OCI-LY7 (cell line): Measurements from ENCODE around the gene MYCN. TPM values are rescaled to one million over a fixed set of nuclear protein-coding genes. Genes with fewer than 3 reads are reported as not detected.

Experiments used
- BruUV-seq: library from RNA; stranded (reverse); fragments of 400-500 nt; replicated peaks from 2 replicates; lab custom pipeline; 2021; lab: Mats Ljungman, UMichigan
- CTCF ChIA-PET: fragments of 300-600 bp; sonication (Branson Sonifier 250); formaldehyde crosslinking; loops from one replicate; lab custom pipeline; 2022; ENCODE audit warnings: antibody characterized with exemption; ENCODE audit not compliant: unreplicated experiment; lab: Charles Lee
- POLR2A ChIA-PET: fragments of 300-600 bp; sonication (Branson Sonifier 250); formaldehyde crosslinking; loops from one replicate; lab custom pipeline; 2022; ENCODE audit warnings: antibody characterized with exemption; lab: Charles Lee
- DNase-seq: peaks from one replicate; pipeline ENCODE4 v3.0.0-alpha.2; 2015; ENCODE audit warnings: low spot score
- H2AFZ ChIP-seq: fragments of 200-600 bp; sonication (generic), shearing (Covaris generic); 2 replicates; pipeline ENCODE4 v1.6.1; 2014; ENCODE audit warnings: mild to moderate bottlenecking, antibody characterized with exemption, low read length, moderate library complexity
- H3K27ac ChIP-seq: fragments of 200-600 bp; sonication (generic); 2 replicates; pipeline ENCODE4 v1.5.1; 2014; ENCODE audit warnings: mixed run types, low read depth, mild to moderate bottlenecking, moderate library complexity, low read length, inconsistent platforms; ENCODE audit not compliant: poor library complexity, severe bottlenecking
- H3K36me3 ChIP-seq: fragments of 200-600 bp; sonication (generic); 2 replicates; pipeline ENCODE4 v1.6.1; 2014; ENCODE audit warnings: mild to moderate bottlenecking, antibody characterized with exemption, low read length, moderate library complexity, mixed read lengths; ENCODE audit not compliant: insufficient read depth
- H3K4me1 ChIP-seq: fragments of 200-600 bp; sonication (generic); 2 replicates; pipeline ENCODE4 v1.5.1; 2014; ENCODE audit warnings: mild to moderate bottlenecking, low read length; ENCODE audit not compliant: insufficient read depth, poor library complexity, severe bottlenecking
- H3K4me2 ChIP-seq: fragments of 200-600 bp; sonication (generic); 2 replicates; pipeline ENCODE4 v1.6.1; 2014; ENCODE audit warnings: mild to moderate bottlenecking, low read length
- H3K4me3 ChIP-seq: fragments of 200-600 bp; sonication (generic); 2 replicates; pipeline ENCODE4 v1.5.1; 2014; ENCODE audit warnings: mild to moderate bottlenecking, low read depth, low read length; ENCODE audit not compliant: poor library complexity, severe bottlenecking
- H3K79me2 ChIP-seq: fragments of 200-600 bp; sonication (generic); 2 replicates; pipeline ENCODE4 v1.6.1; 2016; ENCODE audit warnings: low read depth, mild to moderate bottlenecking, low read length, moderate library complexity, mixed read lengths; ENCODE audit not compliant: insufficient read depth
- H3K9me2 ChIP-seq: fragments of 200-600 bp; sonication (generic); 2 replicates; pipeline ENCODE4 v1.6.1; 2016; ENCODE audit warnings: mild to moderate bottlenecking, low read length, mixed read lengths; ENCODE audit not compliant: insufficient read depth
- H3K9me3 ChIP-seq: fragments of 200-600 bp; sonication (generic); 2 replicates; pipeline ENCODE4 v1.6.1; 2014; ENCODE audit warnings: mild to moderate bottlenecking, mixed run types, low read length, mixed read lengths
- H4K20me1 ChIP-seq: fragments of 200-600 bp; sonication (generic); 2 replicates; pipeline ENCODE4 v1.6.1; 2014; ENCODE audit warnings: mild to moderate bottlenecking, antibody characterized with exemption, low read length, moderate library complexity, mixed read lengths; ENCODE audit not compliant: insufficient read depth
- EZH2phosphoT487 ChIP-seq: fragments of 200-600 bp; sonication (generic); IDR thresholded peaks from 2 replicates; pipeline ENCODE4 v1.6.1; 2018; ENCODE audit warnings: low read depth, borderline replicate concordance, mild to moderate bottlenecking, mixed run types, antibody characterized with exemption, low read length, moderate library complexity, mixed read lengths
- intact Hi-C: fragments of 100-400 bp; cut with micrococcal nuclease; formaldehyde crosslinking; loops from one replicate; pipeline ENCODE4 v1.10.0; 2022; ENCODE audit not compliant: unreplicated experiment
- total RNA-seq, 2 experiments: library from RNA; depleted of rRNA in 1 of 2; stranded (reverse); fragments of >200 nt in 1 of 2; shearing (Covaris generic) in 1 of 2; gene quantifications; 2 replicates each; pipeline ENCODE4 v1.2.3, GENCODE V29; 2014 to 2022
- TF ChIP-seq, protein P1 (sequence below): fragments of 200-600 bp; sonication (generic); conservative IDR thresholded peaks from 2 replicates; pipeline ENCODE4 v1.5.1; 2014; ENCODE audit warnings: mild to moderate bottlenecking, antibody characterized with exemption, low read length, moderate library complexity, mixed read lengths

Gene MYCN
- total RNA-seq, 2 experiments from 2014 or later: not detected

DNA sequence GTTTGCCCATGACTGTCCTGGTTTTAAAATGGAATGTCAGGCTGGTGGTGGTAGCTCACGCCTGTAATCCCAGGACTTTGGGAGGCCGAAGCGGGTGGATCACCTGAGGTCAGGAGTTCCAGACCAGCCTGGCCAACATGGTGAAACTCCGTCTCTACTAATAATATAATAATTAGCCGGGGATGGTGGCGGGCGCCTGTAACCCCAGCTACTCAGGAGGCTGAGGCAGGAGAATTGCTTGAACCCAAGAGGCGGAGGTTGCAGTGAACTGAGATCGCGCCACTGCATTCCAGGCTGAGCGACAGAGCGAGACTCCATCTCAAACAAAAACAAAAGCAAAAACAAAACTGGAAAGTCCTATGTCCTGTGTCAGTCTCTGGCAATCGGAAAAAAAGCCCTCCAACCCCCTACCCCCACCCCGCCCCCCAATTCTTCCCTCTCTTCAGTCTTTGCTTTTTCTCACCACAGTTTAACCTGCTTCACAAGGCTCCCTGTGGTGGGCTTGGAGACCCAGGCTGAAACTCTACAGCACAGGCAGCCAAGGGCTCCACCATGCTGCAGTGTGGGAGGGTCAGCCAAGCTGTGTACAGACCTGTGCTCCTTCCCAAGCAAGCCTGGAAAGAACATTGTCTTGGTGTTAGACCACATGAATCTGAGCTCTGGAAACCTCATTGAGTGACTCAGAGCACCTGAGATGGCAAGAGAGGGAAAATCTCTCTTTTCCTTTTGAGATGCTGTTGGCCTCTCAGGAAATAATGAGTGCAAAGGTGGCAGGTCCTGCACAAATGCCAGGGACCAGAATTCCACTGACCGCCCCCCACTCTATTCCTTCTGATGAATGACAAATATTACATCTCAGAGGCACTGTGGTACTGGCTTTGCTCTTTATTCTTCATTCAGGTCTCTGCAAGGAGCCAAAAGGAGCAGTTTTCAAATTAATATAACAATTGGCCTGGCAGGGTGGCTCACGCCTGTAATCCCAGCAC is 16.7 kb downstream of the MYCN start:
- intact Hi-C loops: no loop called here
- no TSS peak for BruUV-seq
- CTCF ChIA-PET: no interaction called here
- Histone ChIP-seq H3K79me2 (no peaks in the 10 kb centered on the region), H3K9me3 (no peaks in the 10 kb centered on the region), H2AFZ (no peak overlapping the region), H4K20me1 (no peaks in the 10 kb centered on the region), H3K27ac (no peak overlapping the region), H3K4me1 (no peaks in the 10 kb centered on the region), H3K4me2 (no peak overlapping the region), H3K36me3 (no peaks in the 10 kb centered on the region), H3K9me2 (no peaks in the 10 kb centered on the region), H3K4me3 (no peak overlapping the region)
- DNase-seq: no peak
- POLR2A ChIA-PET: no interaction called here
- TF ChIP-seq EZH2phosphoT487: no peak
- TF ChIP-seq, protein P1, sequence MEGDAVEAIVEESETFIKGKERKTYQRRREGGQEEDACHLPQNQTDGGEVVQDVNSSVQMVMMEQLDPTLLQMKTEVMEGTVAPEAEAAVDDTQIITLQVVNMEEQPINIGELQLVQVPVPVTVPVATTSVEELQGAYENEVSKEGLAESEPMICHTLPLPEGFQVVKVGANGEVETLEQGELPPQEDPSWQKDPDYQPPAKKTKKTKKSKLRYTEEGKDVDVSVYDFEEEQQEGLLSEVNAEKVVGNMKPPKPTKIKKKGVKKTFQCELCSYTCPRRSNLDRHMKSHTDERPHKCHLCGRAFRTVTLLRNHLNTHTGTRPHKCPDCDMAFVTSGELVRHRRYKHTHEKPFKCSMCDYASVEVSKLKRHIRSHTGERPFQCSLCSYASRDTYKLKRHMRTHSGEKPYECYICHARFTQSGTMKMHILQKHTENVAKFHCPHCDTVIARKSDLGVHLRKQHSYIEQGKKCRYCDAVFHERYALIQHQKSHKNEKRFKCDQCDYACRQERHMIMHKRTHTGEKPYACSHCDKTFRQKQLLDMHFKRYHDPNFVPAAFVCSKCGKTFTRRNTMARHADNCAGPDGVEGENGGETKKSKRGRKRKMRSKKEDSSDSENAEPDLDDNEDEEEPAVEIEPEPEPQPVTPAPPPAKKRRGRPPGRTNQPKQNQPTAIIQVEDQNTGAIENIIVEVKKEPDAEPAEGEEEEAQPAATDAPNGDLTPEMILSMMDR: no peak

- DNase-seq: no peak
- Histone ChIP-seq H3K4me3 (no peak overlapping the region), H3K36me3 (no peaks in the 10 kb centered on the region), H3K79me2 (no peaks in the 10 kb centered on the region), H3K4me1 (no peaks in the 10 kb centered on the region), H3K9me3 (no peaks in the 10 kb centered on the region), H3K9me2 (no peaks in the 10 kb centered on the region), H4K20me1 (no peaks in the 10 kb centered on the region), H3K4me2 (no peak overlapping the region), H3K27ac (no peak overlapping the region), H2AFZ (no peak overlapping the region)
- ChIA-PET POLR2A (no interaction called here), CTCF (no interaction called here)
- intact Hi-C loops: no loop called here
- no TSS peak for BruUV-seq
- TF ChIP-seq, protein P1: no peak
- no peak for TF ChIP-seq EZH2phosphoT487
These were observed 17.7 kb downstream of the MYCN start for GRCh38 chr2:15957881-15958713.
